ENCODE measurements around the gene SFT2D3. TPM values are rescaled to one million over a fixed set of nuclear protein-coding genes. Genes with fewer than 3 reads are reported as not detected.

SFT2D3 gene
- total and polyA plus RNA-seq, 9 of the 15 experiments (the other 6 are each of a cell fraction or from before 2014, with no cell fraction given) = 7.5 to 9.9 (median 8.9) TPM; not detected in 2

- no peak for TF ChIP-seq ZHX1 (conservative IDR thresholded peaks at IDR 0.05; ENCODE audit: low read length)
- TF ChIP-seq NR2C2 (CRISPR knock-in tag; IDR thresholded peaks at IDR 0.05) = 0 out of 2 replicates have a peak, but pooled peaks have one; percentile 51
- TF ChIP-seq NR2C2 (tag; IDR thresholded peaks at IDR 0.05) = peak; percentile 83
- TF ChIP-seq ATF1 (CRISPR knock-in tag; IDR thresholded peaks at IDR 0.05) = no peak
- peak; percentile 92 for TF ChIP-seq ATF1 (tag; IDR thresholded peaks at IDR 0.05)
- TF ChIP-seq ZNF639 (CRISPR knock-in tag; conservative IDR thresholded peaks at IDR 0.05 in 1 of 2, IDR thresholded peaks at IDR 0.05 in 1 of 2) = peak in 1 of 2 experiments; percentile 53; a peak in 1 of 4 replicates
- no peak for TF ChIP-seq ZNF511 (CRISPR knock-in tag; IDR thresholded peaks at IDR 0.05)
- no peak for TF ChIP-seq THAP7 (CRISPR knock-in tag; IDR thresholded peaks at IDR 0.05)
- TF ChIP-seq KDM1A (IDR thresholded peaks at IDR 0.05) = peak; percentile 61 to 69
- 0 out of 2 replicates have a peak, but pooled peaks have one; percentile 30 for TF ChIP-seq SPI1 (IDR thresholded peaks at IDR 0.05; ENCODE audit: borderline replicate concordance, low read depth, low read length)
- TF ChIP-seq CREB3L1 (IDR thresholded peaks at IDR 0.05; ENCODE audit: borderline replicate concordance, low read depth) = peak; percentile 53; the same call in 1 of the 2 replicates
- TF ChIP-seq ZC3H4 (CRISPR knock-in tag; IDR thresholded peaks at IDR 0.05; ENCODE audit: borderline replicate concordance) = no peak
- peak; percentile 62 for TF ChIP-seq TAF1 (IDR thresholded peaks at IDR 0.05; ENCODE audit: control insufficient read depth, extremely low read depth, insufficient read depth, low read length, severe bottlenecking)
- no peak for TF ChIP-seq CREB5 (CRISPR knock-in tag; IDR thresholded peaks at IDR 0.05)
- TF ChIP-seq YBX1 (IDR thresholded peaks at IDR 0.05) = no peak
- TF ChIP-seq ZNF512 (tag; IDR thresholded peaks at IDR 0.05) = no peak
- TF ChIP-seq MTA1 (IDR thresholded peaks at IDR 0.05; ENCODE audit: borderline replicate concordance) = peak; percentile 95
Measured at GRCh38 chr2:127700527-127701192, 637 bp upstream of the SFT2D3 start (continued).

Data from K562 (cell line).